Stimulated activated CD4-positive, alpha-beta T cell treated with anti-CD3 and anti-CD28 coated beads, Interleukin-4, amount 100 ng/mL, for 1 hour (primary cell): ENCODE results near the gene NR6A1.

Source experiments
- DNase-seq: peaks from one replicate; pipeline ENCODE4 v3.0.0-alpha.2; 2020

The NR6A1 gene

GRCh38 chr9:124720429-124721108 is 50.5 kb downstream of the NR6A1 start:
- no peak for DNase-seq

GRCh38 chr9:124718928-124719327 is 52.2 kb downstream of the NR6A1 start:
- no peak for DNase-seq

- DNase-seq = no peak
Observed at GRCh38 chr9:124717597-124717996, 53.5 kb downstream of the NR6A1 start.

GRCh38 chr9:124716808-124717207 is 54.3 kb downstream of the NR6A1 start:
- no peak for DNase-seq

- DNase-seq = no peak
Observed at GRCh38 chr9:124710766-124711165, 60.3 kb downstream of the NR6A1 start.

- no peak for DNase-seq
Observed at GRCh38 chr9:124709292-124709690, 61.8 kb downstream of the NR6A1 start.

GRCh38 chr9:124708633-124709291 is 62.3 kb downstream of the NR6A1 start:
- DNase-seq = no peak

- no peak for DNase-seq
Observed at GRCh38 chr9:124708074-124708473, 63.0 kb downstream of the NR6A1 start.

- DNase-seq = no peak
Observed at GRCh38 chr9:124707666-124708065, 63.4 kb downstream of the NR6A1 start.

- DNase-seq = no peak
Observed at GRCh38 chr9:124706685-124707084, 64.4 kb downstream of the NR6A1 start.

GRCh38 chr9:124699575-124699974 is 71.5 kb downstream of the NR6A1 start:
- no peak for DNase-seq

- DNase-seq = no peak
Observed at GRCh38 chr9:124698265-124698664, 72.8 kb downstream of the NR6A1 start.

GRCh38 chr9:124697326-124698200 is 73.5 kb downstream of the NR6A1 start:
- DNase-seq = no peak

GRCh38 chr9:124696101-124696500 is 75.0 kb downstream of the NR6A1 start:
- DNase-seq = no peak

- no peak for DNase-seq
Observed at GRCh38 chr9:124695280-124695890, 75.7 kb downstream of the NR6A1 start.

- no peak for DNase-seq
Observed at GRCh38 chr9:124694414-124695279, 76.5 kb downstream of the NR6A1 start.

GRCh38 chr9:124693403-124693802 is 77.7 kb downstream of the NR6A1 start:
- no peak for DNase-seq

- DNase-seq = no peak
Observed at GRCh38 chr9:124688238-124688904, 82.7 kb downstream of the NR6A1 start.

GRCh38 chr9:124686918-124687317 is 84.2 kb downstream of the NR6A1 start:
- DNase-seq = no peak

GRCh38 chr9:124685217-124685616 is 85.9 kb downstream of the NR6A1 start:
- DNase-seq = no peak

GRCh38 chr9:124684169-124684568 is 86.9 kb downstream of the NR6A1 start:
- DNase-seq = no peak

GRCh38 chr9:124683043-124683442 is 88.1 kb downstream of the NR6A1 start:
- DNase-seq = no peak
